Pulmonary artery endothelial cell (primary cell): ENCODE measurements around the gene TRMT11. TPM values are rescaled to one million over a fixed set of nuclear protein-coding genes. Genes with fewer than 3 reads are reported as not detected.
"Not testable (repeated sequence)": the region's sequence is repeated elsewhere in the genome, so short reads cannot be mapped to it uniquely, and the experiment has no call there.

ENCODE experiments used
- DNase-seq: peaks from one replicate; pipeline ENCODE4 v3.0.0-alpha.2; 2011; ENCODE audit warnings: low read depth, low spot score
- total RNA-seq: library from RNA; depleted of rRNA; stranded (reverse); fragments of >200 nt; gene quantifications from 2 replicates; pipeline ENCODE4 v1.2.3, GENCODE V29; 2014

TRMT11 gene
- total RNA-seq, 1 donor from 2014 or later: 16.4 TPM

DNA sequence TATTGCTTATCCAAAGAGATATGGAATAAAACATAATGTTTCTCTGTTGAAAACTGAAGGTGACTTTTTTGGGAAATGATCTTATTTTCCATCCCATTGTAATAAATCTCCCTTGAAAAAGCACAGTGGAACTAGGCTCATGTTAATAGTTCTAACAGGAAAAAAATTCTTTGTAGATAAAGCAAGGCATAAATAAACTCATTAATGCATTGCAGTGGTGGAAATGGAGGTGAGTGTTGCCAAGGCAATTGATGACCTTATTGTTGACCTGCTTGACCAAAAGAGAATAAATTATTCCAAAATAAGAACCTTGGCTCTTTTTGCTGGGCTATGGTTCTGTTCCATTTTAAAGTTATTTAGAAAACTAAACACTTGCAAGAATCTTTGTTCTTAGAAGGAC, 55.2 kb downstream of the TRMT11 start:
- DNase-seq: no peak

- DNase-seq: no peak
Measured at GRCh38 chr6:126042001-126042419, 55.7 kb downstream of the TRMT11 start.

DNA sequence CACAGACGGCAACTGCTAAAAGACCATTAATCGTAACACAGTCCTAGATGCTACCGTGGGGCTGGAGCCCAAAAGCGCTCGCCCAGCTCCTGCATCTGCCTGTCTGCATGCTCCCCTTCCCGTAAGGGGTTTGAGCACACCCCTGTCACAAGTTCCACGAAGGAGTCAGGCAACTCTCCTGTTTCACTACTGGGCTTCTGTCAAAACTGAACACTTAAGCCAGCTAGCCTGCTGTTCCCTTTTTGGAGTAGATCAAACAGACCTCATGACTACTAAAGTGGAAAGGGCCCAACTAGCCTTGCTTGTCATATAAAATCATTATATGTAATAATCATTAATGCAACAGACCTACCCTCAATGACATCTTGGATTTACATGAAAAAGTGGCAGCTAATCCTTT, 61.3 kb downstream of the TRMT11 start:
- no peak for DNase-seq

- DNase-seq: no peak
Measured at GRCh38 chr6:126048635-126049034, 62.3 kb downstream of the TRMT11 start.

DNA sequence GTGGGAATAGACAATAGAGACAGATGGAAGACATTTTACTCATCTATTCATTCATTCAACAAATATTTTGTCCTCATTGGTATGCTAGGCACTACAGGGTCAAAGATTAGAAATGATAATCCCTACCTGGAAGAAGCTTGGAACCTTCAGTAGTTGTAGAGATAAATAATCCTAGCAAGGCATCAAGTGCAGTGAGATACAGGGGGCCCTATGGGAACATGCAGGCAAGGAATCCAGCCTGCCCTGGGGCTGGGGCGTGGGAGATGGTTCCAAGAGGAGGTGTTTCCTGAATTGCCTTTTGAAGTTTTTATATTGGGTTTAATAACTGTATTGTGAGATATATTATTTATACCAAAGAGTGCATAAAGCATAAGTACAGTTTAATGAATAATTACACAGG, 64.5 kb downstream of the TRMT11 start:
- DNase-seq: no peak

DNA sequence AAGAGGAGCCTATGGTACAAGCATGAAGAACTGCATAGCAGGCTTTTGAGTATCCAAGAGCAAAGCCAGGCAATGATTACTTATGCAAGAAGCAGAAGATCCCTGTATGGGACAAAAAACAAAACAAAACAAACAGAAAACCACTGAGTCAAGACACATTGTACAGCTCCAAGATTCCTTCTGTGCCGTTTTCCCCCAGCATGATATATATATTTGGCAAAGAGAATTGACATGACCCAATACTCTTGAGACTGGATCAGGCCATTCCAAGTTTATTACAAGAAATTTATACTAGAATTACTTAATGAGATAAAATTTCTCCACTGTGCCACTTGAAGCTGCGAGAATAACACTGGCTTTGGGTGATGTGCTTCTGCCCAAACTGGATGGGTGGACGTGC, 65.5 kb downstream of the TRMT11 start:
- no peak for DNase-seq

DNA sequence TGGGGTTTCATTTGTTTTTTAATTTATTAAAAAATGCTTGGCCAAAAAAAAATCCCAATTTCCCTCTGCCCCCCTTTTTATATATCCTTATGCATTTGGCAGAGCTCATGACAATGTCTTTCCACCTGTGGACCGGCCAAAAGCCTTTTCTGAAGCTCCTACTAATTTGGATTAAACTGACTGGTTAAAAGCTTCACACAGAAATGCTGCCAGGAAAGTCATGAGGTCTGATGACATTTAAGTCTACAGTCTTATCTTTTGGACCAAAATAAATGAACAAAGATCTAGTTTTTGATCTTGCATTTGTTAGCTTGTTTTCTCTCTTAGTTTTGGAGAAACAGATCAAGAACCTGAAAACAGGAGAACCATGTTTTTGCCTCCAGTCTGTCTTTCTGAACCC, 66.1 kb downstream of the TRMT11 start:
- no peak for DNase-seq

- DNase-seq: no peak
Measured at GRCh38 chr6:126054258-126054702, 67.9 kb downstream of the TRMT11 start.

GRCh38 chr6:126054802-126055201, 68.5 kb downstream of the TRMT11 start:
- DNase-seq: no peak

DNA sequence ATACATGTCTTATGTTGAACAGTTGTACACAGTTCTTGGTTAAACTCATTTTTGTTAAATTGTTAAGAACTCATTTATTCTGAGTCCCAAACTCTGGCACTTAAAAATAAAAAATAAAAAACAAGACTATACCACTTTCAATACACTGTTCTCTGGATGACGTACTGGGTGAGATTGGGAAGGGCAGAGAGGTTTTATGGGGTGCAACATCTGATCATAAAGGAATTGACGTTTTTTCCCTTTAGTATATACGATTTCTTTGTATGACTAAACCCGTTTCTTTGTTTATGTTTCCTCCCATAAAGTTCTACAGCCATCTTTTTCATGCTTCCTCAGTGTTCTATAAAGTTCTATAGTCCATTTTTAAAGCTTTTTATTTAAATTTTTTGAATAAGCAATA, 69.1 kb downstream of the TRMT11 start:
- no peak for DNase-seq

DNA sequence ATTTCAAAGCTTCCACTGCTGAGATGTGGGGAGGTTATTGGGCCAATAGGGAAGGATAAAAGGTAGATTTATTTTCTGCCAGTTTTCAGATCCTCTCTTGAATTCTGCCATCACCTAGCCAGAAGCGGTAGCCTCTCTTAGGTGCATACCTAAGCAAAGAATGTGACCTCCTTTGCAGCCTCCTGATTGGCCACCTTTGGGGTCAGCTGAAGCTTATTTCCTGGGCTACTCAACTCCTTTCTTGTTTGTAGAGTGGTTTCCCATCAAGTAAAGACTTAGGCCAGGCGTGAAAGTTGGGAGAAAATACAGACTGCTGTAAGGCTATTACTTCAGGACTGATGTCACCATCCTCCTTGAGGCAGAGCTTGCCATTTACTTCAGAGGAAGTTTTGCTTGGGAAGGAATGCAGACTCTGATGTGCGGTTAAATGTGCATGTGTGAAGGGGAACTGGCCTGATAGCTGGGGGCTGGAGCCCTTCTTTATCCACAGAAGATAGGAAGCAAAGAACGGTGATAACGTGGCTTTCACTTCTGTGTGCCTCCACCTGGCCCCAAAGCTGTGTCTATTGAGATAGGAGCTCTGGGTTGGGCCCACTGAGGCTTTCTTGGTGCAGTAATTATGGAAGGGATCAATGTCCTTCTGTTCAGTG, 70.1 kb downstream of the TRMT11 start:
- no peak for DNase-seq

DNA sequence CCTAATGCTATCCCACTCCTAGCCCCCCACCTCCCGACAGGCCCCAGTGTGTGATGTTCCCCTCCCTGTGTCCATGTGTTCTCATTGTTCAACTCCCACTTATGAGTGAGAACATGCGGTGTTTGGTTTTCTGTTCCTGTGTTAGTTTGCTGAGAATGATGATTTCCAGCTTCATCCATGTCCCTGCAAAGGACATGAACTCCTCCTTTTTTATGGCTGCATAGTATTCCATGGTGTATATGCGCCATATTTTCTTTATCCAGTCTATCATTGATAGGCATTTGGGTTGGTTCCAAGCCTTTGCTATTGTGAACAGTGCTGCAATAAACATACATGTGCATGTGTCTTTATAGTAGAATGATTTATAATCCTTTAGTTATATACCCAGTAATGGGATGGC, 71.7 kb downstream of the TRMT11 start:
- DNase-seq: not testable (repeated sequence)

DNA sequence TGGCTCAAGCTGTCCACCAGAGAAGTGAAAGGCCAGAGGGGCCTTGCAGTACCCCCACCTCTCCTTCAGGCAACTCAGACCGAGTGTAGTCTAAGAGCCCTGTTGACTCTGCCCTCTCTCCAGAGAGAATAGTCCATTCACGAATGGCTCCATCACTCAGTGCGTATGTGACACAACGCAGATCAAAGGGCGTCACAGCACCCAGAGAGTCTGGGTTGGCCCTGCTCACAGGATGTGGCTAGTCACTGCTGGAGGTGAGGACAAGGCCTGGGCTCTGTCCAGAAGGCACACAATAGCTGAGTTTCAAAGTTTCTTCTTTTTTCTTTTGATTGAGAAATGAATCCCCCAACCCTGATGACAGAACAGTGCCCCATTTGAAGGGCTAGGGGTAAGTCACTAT, 74.1 kb downstream of the TRMT11 start:
- DNase-seq: no peak

DNA sequence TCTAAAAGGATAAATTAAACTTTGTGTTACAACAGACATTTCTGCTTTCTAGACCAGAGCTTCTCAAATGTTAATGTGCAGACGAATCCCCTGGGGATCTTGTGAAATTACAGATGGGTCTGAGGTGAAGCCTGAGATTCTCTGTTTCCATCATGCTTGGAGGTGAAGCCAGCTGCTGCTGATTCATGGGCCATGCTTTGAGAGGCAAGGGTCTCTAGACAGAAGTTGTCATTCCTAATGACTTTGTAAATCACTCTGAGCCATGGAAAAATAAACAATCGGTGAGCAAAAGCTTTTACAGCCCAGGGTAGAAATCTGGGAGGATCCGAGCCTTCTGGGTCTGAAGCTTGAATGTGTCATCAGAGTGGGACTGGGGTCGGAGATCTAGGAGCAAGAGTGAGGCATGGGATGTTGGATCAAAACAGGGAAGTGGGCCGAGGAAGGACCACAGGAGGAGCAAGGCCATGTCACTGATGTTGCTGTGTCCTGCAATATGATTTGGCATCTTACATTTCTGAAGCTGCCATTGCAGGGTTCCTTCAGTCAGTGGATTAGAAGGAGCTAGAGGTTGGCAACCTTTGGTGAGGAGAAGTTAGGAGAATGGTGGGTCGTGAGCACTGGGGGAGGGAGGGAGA, 77.3 kb downstream of the TRMT11 start:
- DNase-seq: no peak

GRCh38 chr6:126064257-126064747, 78.0 kb downstream of the TRMT11 start:
- no peak for DNase-seq

DNA sequence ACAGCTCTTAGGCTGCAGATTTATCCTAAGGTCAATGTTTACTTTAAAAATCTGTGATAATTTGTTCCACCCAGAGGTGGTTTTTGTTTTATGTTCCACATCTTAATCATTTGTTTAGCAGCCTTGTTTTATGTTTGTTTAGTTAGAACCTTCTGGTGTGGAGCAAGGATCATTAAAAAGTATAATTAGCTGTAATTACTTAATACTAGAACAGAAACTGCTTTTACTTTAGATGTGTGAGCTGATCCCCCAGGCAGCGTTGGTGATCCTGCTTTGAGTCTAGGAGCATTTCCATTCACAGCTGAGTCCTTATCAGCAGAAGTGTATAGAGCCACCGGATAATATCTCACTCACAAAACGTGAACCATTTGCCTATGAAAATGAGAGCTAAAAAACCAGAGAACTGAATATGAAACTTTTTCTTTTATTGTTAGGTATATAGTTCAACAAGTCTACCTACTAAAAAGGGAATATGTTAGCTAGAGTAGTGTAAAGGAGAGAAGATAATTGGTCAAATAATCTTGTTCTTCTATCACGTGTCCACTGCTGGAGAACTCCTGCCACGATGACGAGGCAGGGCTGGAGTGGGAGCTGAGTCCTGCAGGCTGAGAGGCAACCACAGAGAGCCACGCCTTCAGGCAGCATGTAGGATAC, 78.5 kb downstream of the TRMT11 start:
- no peak for DNase-seq

DNA sequence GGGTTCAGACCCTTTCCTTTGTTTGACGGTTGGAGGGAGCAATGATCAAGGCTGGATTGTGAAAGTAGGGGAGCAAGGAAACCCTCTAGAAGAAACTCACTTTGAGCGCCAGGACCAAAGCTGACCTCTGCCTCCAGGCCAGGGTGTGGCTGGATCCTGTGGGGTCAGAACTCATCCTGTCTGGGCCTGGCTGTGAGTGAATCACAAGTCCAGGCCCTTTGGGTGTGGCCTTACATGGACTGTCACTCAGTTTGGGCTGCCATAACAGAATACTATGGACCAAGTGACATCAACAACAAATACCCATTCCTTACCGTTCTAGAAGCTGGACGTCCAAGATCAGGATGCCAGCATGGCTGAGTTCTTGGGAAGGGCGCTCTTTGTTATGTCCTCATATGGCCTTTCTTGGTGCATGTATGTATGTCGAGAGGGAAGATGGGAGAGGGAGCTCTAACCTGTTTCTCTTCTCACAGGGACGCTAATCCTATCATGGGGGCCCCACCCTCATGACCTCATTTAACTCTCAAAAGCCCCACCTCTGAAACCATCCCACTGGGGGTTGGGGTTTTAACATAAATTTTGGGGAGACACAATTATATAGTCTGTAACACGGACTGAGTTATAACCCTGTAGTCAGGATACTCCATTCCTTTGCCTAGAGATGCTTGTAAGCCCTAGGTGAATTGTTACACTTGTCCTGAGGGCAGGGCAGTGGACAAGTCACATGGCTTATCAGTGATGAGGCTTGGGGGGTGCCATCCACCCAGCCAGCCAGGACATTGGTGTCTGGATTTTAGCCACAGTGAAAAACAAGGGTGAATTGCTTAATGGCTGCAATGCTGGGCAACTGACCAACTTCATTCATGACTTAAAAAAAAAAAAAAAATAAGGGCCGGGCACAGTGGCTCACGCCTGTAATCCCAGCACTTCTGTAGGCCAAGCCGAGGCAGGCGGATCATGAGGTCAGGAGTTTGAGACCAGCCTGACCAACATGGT, 80.0 kb downstream of the TRMT11 start:
- no peak for DNase-seq

DNA sequence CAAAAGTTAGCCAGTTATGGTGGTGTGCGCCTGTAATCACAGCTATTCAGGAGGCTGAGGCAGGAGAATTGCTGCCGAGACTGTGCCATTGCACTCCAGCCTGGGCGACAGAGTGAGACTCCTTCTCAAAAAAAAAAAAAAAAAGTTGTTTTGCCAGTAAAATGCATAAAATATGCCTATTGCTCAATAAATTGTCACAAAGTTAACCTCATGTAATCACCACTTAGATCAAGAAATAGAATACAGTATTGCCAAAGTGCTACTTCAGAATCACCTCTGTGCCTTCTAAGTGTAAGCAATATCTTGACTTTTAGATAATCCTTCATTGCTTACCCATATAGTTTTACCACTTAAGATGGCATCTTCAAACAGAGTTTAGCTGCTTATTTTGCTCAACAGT, 80.7 kb downstream of the TRMT11 start:
- DNase-seq: no peak

GRCh38 chr6:126069449-126069848, 83.1 kb downstream of the TRMT11 start:
- no peak for DNase-seq

- DNase-seq: no peak
Measured at GRCh38 chr6:126071000-126071647, 84.8 kb downstream of the TRMT11 start.

DNA sequence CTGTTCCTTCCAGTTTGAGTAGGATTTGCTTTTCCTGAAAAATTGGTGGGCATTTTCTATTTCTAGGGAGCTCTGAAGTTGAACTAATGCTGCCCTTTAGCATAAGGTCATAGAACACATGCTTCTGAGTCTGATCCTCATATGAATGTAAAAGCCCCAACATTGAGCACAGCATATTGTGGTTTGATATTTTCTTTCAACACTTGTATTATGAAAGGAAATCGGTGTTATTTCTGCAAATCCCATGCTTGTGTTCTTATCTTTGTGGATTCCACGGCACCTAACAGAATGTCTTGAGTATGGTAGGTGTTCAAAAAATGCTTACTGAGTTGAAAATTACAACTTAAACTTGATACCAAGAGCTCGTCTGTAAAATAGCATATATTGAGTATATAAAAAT, 85.8 kb downstream of the TRMT11 start:
- DNase-seq: no peak
